PFSK-1 (cell line): Measurements from ENCODE around the gene ZNF592.

Source experiments
- FOXP2 ChIP-seq: optimal IDR thresholded peaks from 2 replicates; pipeline ENCODE3; 2011; ENCODE audit warnings: borderline replicate concordance, control low read depth, inconsistent platforms; ENCODE audit not compliant: insufficient read depth; ENCODE audit errors: extremely low read length, extremely low read depth
- POLR2AphosphoS5 ChIP-seq: IDR thresholded peaks from 2 replicates; pipeline ENCODE4 v1.6.1; 2012; ENCODE audit warnings: low read depth, mild to moderate bottlenecking, control low read depth, low read length, moderate library complexity
- REST ChIP-seq, 2 experiments: IDR thresholded peaks; 2 replicates each; pipeline versions ENCODE4 v1.6.1 to v1.8.0; 2011 to 2012; ENCODE audit warnings: low read depth in 2 of 2, low read length in 2 of 2, control low read depth in 1 of 2, inconsistent platforms in 1 of 2, mild to moderate bottlenecking in 1 of 2, moderate library complexity in 1 of 2; ENCODE audit not compliant: insufficient read depth in 1 of 2
- SIN3A ChIP-seq: IDR thresholded peaks from 2 replicates; pipeline ENCODE4 v1.6.1; 2012; ENCODE audit warnings: mild to moderate bottlenecking, low read length, moderate library complexity, borderline replicate concordance; ENCODE audit not compliant: insufficient read depth
- TAF1 ChIP-seq: IDR thresholded peaks from 2 replicates; pipeline ENCODE4 v1.6.1; 2012; ENCODE audit warnings: low read length, control low read depth, borderline replicate concordance; ENCODE audit not compliant: insufficient read depth

Gene ZNF592

GRCh38 chr15:84790676-84791075, 42.3 kb downstream of the ZNF592 start:
- TF ChIP-seq REST (IDR thresholded peaks at IDR 0.05; ENCODE audit: insufficient read depth in 1 of 2, low read depth in 2 of 2, low read length in 2 of 2): no peak
- no peak for TF ChIP-seq SIN3A
- no peak for TF ChIP-seq POLR2AphosphoS5
- no peak for TF ChIP-seq TAF1
- no peak for TF ChIP-seq FOXP2

GRCh38 chr15:84791763-84792162, 43.4 kb downstream of the ZNF592 start:
- TF ChIP-seq POLR2AphosphoS5 (no peak), FOXP2 (no peak), SIN3A (no peak), TAF1 (no peak), REST (IDR thresholded peaks at IDR 0.05; ENCODE audit: insufficient read depth in 1 of 2, low read depth in 2 of 2, low read length in 2 of 2) (no peak)

- TF ChIP-seq REST (IDR thresholded peaks at IDR 0.05; ENCODE audit: insufficient read depth in 1 of 2, low read depth in 2 of 2, low read length in 2 of 2): no peak
- TF ChIP-seq POLR2AphosphoS5: no peak
- TF ChIP-seq TAF1: no peak
- no peak for TF ChIP-seq FOXP2
- TF ChIP-seq SIN3A: no peak
Observed at GRCh38 chr15:84793431-84794161, 45.2 kb downstream of the ZNF592 start.

- no peak for TF ChIP-seq REST (IDR thresholded peaks at IDR 0.05; ENCODE audit: insufficient read depth in 1 of 2, low read depth in 2 of 2, low read length in 2 of 2)
- TF ChIP-seq SIN3A: no peak
- no peak for TF ChIP-seq TAF1
- TF ChIP-seq FOXP2: no peak
- TF ChIP-seq POLR2AphosphoS5: no peak
Observed at GRCh38 chr15:84794162-84794547, 45.8 kb downstream of the ZNF592 start.

- TF ChIP-seq FOXP2 (no peak), POLR2AphosphoS5 (no peak), SIN3A (no peak), TAF1 (no peak), REST (IDR thresholded peaks at IDR 0.05; ENCODE audit: insufficient read depth in 1 of 2, low read depth in 2 of 2, low read length in 2 of 2) (no peak)
Observed at GRCh38 chr15:84795186-84795585, 46.8 kb downstream of the ZNF592 start.
